GM04504 (cell line): ENCODE measurements around the gene LRBA.
"Not testable (repeated sequence)": the region's sequence is repeated elsewhere in the genome, so short reads cannot be mapped to it uniquely, and the experiment has no call there.

Experiments used
- DNase-seq: peaks from one replicate; pipeline ENCODE4 v3.0.0-alpha.2; 2012; ENCODE audit warnings: low read depth

The LRBA gene

DNA sequence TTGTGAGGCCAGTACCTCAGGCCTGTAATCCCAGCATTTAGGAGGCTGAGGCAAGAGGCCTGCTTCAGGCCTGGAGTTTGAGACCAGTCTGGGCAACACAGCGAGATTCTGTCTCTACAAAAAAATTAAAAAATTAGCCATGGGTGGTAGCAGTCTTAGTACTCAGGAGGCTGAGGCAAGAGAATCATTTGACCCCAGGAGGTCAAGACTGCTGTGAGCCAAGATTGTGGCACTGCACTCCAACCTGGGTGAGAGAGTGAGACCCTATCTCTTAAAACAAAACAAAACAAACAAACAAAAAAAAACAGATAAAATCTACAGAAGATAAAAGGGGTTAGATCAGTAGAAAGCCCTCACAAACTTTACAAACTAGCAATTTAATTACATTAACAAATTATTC, 352.4 kb downstream of the LRBA start:
- DNase-seq, result no peak

GRCh38 chr4:150661551-150661950, 353.5 kb downstream of the LRBA start:
- not testable (repeated sequence) for DNase-seq

GRCh38 chr4:150658258-150658657, 356.8 kb downstream of the LRBA start:
- not testable (repeated sequence) for DNase-seq

DNA sequence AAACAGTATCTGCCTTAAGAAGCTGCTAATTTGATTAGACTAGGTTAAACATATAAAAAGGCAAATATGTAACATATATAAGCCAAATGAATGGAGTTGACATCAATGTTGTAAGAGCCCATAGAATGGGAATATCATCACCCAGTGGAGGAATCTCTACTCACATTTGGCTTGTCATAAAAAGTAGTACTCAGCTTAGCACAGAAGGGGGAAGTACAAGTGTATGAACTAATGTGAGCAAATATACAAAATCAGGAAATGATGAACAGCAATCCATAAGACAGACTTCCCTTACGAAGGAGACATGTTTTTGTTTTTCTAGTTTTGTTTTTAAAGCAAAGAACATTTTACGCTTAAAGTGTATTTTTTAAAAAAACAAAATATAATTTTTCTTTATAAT, 358.2 kb downstream of the LRBA start:
- no peak for DNase-seq

GRCh38 chr4:150650751-150651150, 364.3 kb downstream of the LRBA start:
- DNase-seq, result no peak

DNA sequence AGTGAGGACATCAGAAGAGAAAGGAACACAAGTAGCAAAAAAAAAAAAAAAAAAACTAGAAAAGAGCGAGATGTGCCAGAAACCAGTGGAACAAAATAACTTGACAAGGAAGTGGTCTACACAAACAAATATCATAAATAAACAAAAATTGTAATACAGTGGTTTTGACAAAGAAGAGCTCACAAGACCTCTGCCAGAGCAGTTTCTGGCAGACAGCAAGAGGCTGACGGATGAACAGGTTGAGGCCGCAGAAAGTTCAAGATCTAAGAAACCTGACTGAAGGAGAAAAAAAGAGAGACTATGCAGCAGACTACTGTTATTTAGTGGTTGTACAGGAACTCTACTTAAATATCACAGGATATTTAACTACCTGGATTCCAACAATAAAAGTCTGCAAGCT, 367.0 kb downstream of the LRBA start:
- DNase-seq, result no peak

DNA sequence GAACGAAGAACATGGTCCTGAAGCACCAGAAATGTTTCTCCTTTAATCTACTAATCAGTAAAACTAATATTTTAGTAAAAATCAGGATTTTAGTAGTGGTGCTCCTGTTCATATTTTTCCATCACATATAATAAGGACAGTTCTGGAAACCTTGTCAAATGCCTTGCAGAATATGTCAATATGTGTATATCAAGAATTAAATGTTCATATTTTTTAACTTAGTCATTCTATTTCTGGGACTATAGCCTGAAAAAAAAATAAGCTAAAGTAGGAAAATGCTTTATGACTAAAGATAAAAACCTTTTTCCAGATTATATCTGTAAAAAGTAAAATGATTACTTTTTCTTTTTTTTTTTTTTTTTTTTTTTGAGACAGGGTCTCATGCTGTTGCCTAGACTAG, 368.1 kb downstream of the LRBA start:
- DNase-seq, result no peak

GRCh38 chr4:150641612-150642011, 373.5 kb downstream of the LRBA start:
- no peak for DNase-seq

- no peak for DNase-seq
Observed at GRCh38 chr4:150632639-150633038, 382.4 kb downstream of the LRBA start.

GRCh38 chr4:150628073-150628472, 387.0 kb downstream of the LRBA start:
- no peak for DNase-seq

DNA sequence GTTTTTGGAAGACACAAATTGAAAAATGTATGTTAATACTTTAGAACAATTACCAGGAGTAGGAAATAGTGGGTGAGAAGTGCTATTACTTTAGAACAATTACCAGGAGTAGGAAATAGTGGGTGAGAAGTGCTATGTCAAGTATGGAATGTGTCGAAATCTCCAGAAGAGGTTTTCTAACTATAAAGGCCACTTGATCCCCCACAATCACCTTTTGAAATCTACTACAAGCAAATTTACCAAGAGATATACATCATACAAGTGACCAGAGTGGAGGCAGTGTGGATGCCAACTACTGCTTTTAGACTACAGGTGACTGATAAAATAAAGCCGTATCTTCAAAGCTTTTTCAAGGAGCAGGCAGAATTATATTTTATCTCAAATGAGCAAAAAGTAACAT, 390.1 kb downstream of the LRBA start:
- no peak for DNase-seq

GRCh38 chr4:150624055-150624454, 391.0 kb downstream of the LRBA start:
- no peak for DNase-seq

DNA sequence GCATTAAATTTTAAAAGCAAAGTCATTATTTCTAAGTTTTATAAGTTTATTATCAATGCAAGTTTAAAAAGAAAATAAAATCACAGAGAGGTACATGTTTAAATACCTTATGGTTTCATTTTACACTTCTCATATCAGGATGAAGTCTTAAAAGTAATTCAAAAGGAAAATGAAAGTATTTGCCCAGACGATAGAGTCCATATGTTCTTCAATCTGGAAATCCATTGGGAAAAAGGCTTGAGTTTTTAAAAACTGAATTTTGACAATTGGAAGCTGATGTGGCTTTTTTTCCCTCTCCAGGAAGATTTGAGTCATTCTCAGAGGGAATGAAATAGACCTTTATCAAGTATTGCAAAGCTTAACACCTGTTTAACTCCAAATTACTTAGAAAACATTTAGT, 396.0 kb downstream of the LRBA start:
- no peak for DNase-seq

DNA sequence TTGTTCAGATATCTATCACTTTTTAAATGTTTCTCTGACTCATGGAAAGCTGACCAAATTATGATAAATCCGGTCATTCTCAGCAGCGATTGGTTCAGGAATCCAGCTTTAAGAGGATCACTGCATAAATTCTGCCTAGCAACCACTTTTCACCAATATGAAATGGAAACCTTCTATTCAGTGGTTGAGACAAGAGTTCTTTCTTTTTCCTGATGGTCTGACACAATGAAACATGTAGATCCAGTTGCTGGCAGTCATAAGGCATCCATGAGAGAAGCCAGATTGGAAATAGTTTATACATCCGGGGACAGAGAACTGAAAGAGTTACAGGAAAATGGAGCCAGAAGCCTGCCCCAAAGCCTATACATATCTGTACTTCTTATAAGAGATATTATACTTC, 406.0 kb downstream of the LRBA start:
- no peak for DNase-seq

DNA sequence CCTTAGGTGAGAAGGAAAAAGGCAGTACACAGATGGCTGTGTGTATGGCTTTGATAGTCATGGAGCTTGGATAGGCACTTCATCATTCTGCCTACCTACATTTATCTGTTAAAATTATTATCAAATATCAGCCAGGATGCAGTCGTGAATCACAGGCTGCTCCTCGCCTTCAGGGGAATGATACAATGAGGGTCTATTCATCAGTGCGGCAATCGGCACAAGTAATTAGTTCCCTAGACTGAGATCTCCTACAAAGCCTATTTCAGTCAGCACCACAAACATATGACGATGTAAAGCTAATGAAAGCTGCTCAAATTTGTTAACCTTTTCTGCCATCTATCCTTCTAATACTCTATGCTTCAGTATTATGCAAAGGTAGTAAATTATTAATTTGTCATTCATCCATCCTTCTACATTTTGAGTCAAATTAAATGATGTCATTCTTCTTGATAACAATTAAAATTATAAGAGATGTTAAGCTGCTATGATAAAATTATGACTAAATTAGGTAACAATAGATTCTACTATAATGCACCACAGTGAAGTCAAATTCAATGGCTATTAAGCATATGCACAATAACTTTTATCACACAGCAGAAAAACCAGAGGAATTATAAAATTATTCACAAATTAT, 414.2 kb downstream of the LRBA start:
- DNase-seq, result no peak

GRCh38 chr4:150599547-150599946, 415.5 kb downstream of the LRBA start:
- DNase-seq, result no peak

GRCh38 chr4:150598909-150599308, 416.2 kb downstream of the LRBA start:
- DNase-seq, result no peak

- no peak for DNase-seq
Observed at GRCh38 chr4:150593996-150594395, 421.1 kb downstream of the LRBA start.

GRCh38 chr4:150591904-150592303, 423.2 kb downstream of the LRBA start:
- no peak for DNase-seq

GRCh38 chr4:150591406-150591805, 423.7 kb downstream of the LRBA start:
- DNase-seq, result no peak

- DNase-seq, result no peak
Observed at GRCh38 chr4:150590631-150591030, 424.5 kb downstream of the LRBA start.

- no peak for DNase-seq
Observed at GRCh38 chr4:150589157-150589556, 425.9 kb downstream of the LRBA start.

- no peak for DNase-seq
Observed at GRCh38 chr4:150588316-150588715, 426.8 kb downstream of the LRBA start.

DNA sequence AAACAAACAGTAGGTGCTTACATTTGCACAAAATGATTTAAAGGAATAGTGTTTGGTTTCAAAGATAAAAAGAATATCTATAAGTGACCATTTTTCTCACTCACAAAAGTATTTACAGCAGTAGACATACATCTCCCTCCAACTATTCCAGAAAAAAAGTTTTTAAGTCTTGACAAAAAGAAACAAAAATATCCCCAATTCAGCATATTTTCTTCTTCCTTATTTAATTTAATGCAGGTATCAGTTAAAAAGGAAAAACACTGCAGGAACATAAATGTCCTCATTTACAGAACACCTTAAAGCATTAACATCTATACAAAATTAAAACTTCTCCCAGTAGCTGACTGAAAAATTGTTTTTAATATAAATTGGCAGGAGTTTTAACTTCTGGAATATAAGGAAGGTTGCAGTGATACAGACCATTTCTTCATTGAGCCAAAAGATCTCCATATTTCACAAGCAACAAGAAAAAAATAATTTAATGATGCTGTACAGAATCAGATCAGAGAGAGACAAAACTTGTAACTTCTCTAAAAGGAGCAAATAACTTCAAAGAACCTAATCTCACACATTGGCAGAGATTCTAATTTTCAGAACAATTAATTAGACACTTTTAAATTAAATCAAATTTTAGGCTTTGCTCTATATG, 428.8 kb downstream of the LRBA start:
- DNase-seq, result no peak
